ENCODE measurements around the gene TNIP2. TPM values are rescaled to one million over a fixed set of nuclear protein-coding genes. Genes with fewer than 3 reads are reported as not detected.

The TNIP2 gene
- total and polyA plus RNA-seq, 2 of the 8 experiments (the other 6 are each of a cell fraction or from before 2014, with no cell fraction given) = 23.7 to 37.7 TPM

DNA sequence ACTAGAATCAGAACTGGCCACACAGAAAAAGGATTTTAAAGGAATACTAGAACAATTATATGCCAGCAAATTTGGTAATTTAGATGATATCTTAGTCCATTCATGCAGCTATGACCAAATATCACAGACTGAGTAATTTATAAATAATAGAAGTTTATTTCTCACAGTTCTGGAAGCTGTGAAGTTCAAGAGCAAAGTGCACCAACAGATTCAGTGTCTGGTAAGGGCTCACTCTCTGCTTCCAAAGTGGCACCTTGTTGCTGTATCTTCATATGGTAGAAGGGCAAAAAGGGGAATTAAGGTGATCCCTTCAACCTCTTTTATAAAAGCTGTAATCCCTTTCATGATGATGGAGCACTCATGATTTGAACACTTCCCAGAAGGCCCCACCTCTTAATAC lies 20.3 kb downstream of the TNIP2 start:
- Histone ChIP-seq H3K4me3 (ENCODE audit: extremely low read depth in 1 of 4, insufficient read depth in 2 of 4, low read depth in 3 of 4, low read length in 4 of 4) (no peak overlapping the region), H3K36me3 (ENCODE audit: control insufficient read depth in 2 of 4, insufficient read depth in 4 of 4, low read length in 3 of 4) (peaks cover 5 to 17% (median 11%) of the 10 kb centered on the region in 4 experiments; a peak in 7 of 8 replicates), H2BK15ac (ENCODE audit: low read length) (no peak overlapping the region), H4K5ac (ENCODE audit: insufficient read length, low read depth, low read length) (no peak overlapping the region), H3K4me1 (replicated peaks in 1 of 4; ENCODE audit: control insufficient read depth in 3 of 4, insufficient read depth in 4 of 4, low read length in 3 of 4) (no peaks in the 10 kb centered on the region), H2BK120ac (replicated peaks; ENCODE audit: low read depth, low read length) (no peak overlapping the region), H3K4ac (replicated peaks; ENCODE audit: insufficient read length, low read depth, low read length) (no peak overlapping the region), H2BK20ac (ENCODE audit: low read length) (no peak overlapping the region), H3K9me3 (ENCODE audit: insufficient read depth in 2 of 2, low read depth in 1 of 2, low read length in 1 of 2) (peaks cover 0 to 4% of the 10 kb centered on the region in 2 experiments; a peak in 1 of 4 replicates), H3K18ac (ENCODE audit: extremely low read depth, low read length) (no peak overlapping the region), H4K91ac (replicated peaks; ENCODE audit: insufficient read length, low read length) (no peak overlapping the region), H2AFZ (ENCODE audit: low read length) (no peak overlapping the region), H3K23ac (ENCODE audit: insufficient read length) (no peak overlapping the region), H3K79me1 (ENCODE audit: low read depth, low read length) (no peaks in the 10 kb centered on the region), H4K8ac (ENCODE audit: extremely low read depth, insufficient read depth, low read length) (no peak overlapping the region), H3K14ac (ENCODE audit: insufficient read length) (no peak overlapping the region), H2BK5ac (ENCODE audit: low read depth, low read length) (no peak overlapping the region), H3K27ac (ENCODE audit: low read depth, low read length) (no peak overlapping the region), H2BK12ac (ENCODE audit: low read depth, low read length) (no peak overlapping the region), H2AK5ac (ENCODE audit: low read depth, low read length) (no peak overlapping the region), H3K4me2 (ENCODE audit: insufficient read depth in 1 of 2, low read depth in 2 of 2, low read length in 2 of 2) (no peak overlapping the region), H3K23me2 (ENCODE audit: low read depth, low read length) (no peaks in the 10 kb centered on the region), H3K9ac (replicated peaks in 1 of 4; ENCODE audit: extremely low read depth in 1 of 4, low read depth in 3 of 4, low read length in 3 of 4) (no peak overlapping the region), H3K79me2 (ENCODE audit: control insufficient read depth in 1 of 2, insufficient read depth in 2 of 2, low read length in 2 of 2) (no peaks in the 10 kb centered on the region), H3K27me3 (replicated peaks in 1 of 4; ENCODE audit: control insufficient read depth in 3 of 4, extremely low read depth in 1 of 4, insufficient read depth in 3 of 4, low read length in 3 of 4) (no peaks in the 10 kb centered on the region), H4K20me1 (replicated peaks in 1 of 2; ENCODE audit: control insufficient read depth in 1 of 2, insufficient read depth in 2 of 2, low read length in 2 of 2) (peaks cover 0 to 3% of the 10 kb centered on the region in 2 experiments), H3K56ac (replicated peaks; ENCODE audit: insufficient read length, low read depth, low read length) (no peak overlapping the region)
- ChIA-PET CTCF (ENCODE audit: partially characterized antibody) (interaction anchor here (0.6 to 1.5 kb wide), 2 partner anchors 27 to 207 kb away, joined by 3 read pairs; no protein-coding TSS in a partner anchor), POLR2A (ENCODE audit: partially characterized antibody) (interaction anchor here (0.8 to 1.2 kb wide), 3 partner anchors 8 to 139 kb away, joined by 3 to 4 read pairs (median 3); no protein-coding TSS in a partner anchor)
- DNase-seq (ENCODE audit: low read depth in 1 of 2, low spot score in 2 of 2) (no peak), FAIRE-seq (no peak)
- TF ChIP-seq JUN (IDR thresholded peaks at IDR 0.05; ENCODE audit: low read depth, low read length) = no peak
- TF ChIP-seq CBX5 (IDR thresholded peaks at IDR 0.05; ENCODE audit: low read depth, low read length) = no peak
- TF ChIP-seq POLR2AphosphoS5 (IDR thresholded peaks at IDR 0.05; ENCODE audit: low read depth, low read length) = no peak
- TF ChIP-seq, protein P1, sequence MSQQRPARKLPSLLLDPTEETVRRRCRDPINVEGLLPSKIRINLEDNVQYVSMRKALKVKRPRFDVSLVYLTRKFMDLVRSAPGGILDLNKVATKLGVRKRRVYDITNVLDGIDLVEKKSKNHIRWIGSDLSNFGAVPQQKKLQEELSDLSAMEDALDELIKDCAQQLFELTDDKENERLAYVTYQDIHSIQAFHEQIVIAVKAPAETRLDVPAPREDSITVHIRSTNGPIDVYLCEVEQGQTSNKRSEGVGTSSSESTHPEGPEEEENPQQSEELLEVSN (IDR thresholded peaks at IDR 0.05) = no peak
- no peak for TF ChIP-seq SIN3A (conservative IDR thresholded peaks at IDR 0.05 in 1 of 2, IDR thresholded peaks at IDR 0.05 in 1 of 2; ENCODE audit: low read depth in 1 of 2, low read length in 2 of 2)
